ENCODE measurements around the gene TMEM253.
A peak's percentile ranks its signal among the peaks of the same experiment; 100 is the strongest.

- TF ChIP-seq YBX1 (IDR thresholded peaks at IDR 0.05) (no peak), XRCC5 (IDR thresholded peaks at IDR 0.05; ENCODE audit: low read depth, low read length) (no peak), AFF4 (CRISPR knock-in tag; IDR thresholded peaks at IDR 0.05) (no peak), CEBPB (tag; IDR thresholded peaks at IDR 0.05) (no peak), CTCF (IDR thresholded peaks at IDR 0.05 in 2 of 3, conservative IDR thresholded peaks at IDR 0.05 in 1 of 3; ENCODE audit: insufficient read depth in 2 of 3, low read depth in 1 of 3, low read length in 3 of 3) (peak; percentile 92 to 93 (median 92)), CHD4 (IDR thresholded peaks at IDR 0.05; ENCODE audit: insufficient read depth, insufficient replicate concordance, low read depth, low read length, poor library complexity, severe bottlenecking) (no peak), TEAD4 (IDR thresholded peaks at IDR 0.05; ENCODE audit: low read length) (no peak), TEAD4 (CRISPR knock-in tag; IDR thresholded peaks at IDR 0.05; ENCODE audit: borderline replicate concordance) (no peak), ZNF644 (tag; IDR thresholded peaks at IDR 0.05; ENCODE audit: low read depth) (no peak), POLR2A (conservative IDR thresholded peaks at IDR 0.05) (no peak), RBFOX2 (IDR thresholded peaks at IDR 0.05; ENCODE audit: low read depth, low read length) (no peak)
Observed at GRCh38 chr14:21104448-21105060, 3.7 kb downstream of the TMEM253 start.

All from K562 (cell line).